GM23338 (cell line): ENCODE measurements around the gene GTPBP1. TPM values are rescaled to one million over a fixed set of nuclear protein-coding genes. Genes with fewer than 3 reads are reported as not detected.

Experiments used
- ATAC-seq: fragments of 200-7000 bp; cut with Tn5 transposase; 3 replicates; pipeline ENCODE4 v1.9.1; 2020
- DNase-seq: peaks from one replicate; pipeline ENCODE4 v3.0.0-alpha.2; 2015; ENCODE audit warnings: low spot score
- H2AFZ ChIP-seq: fragments of 200-600 bp; sonication (generic); 2 replicates; pipeline ENCODE4 v1.8.0; 2016; ENCODE audit warnings: antibody characterized with exemption, mild to moderate bottlenecking, moderate library complexity
- H3F3A ChIP-seq: fragments of 200-600 bp; sonication (generic); replicated peaks from 2 replicates; pipeline ENCODE4 v1.8.0; 2017; ENCODE audit warnings: antibody characterized with exemption, mixed run types, low read depth
- H3K27ac ChIP-seq: fragments of 200-600 bp; sonication (generic); 2 replicates; pipeline ENCODE4 v1.6.1; 2016; ENCODE audit warnings: low read depth
- H3K27me3 ChIP-seq: fragments of 200-600 bp; sonication (generic); 2 replicates; pipeline ENCODE4 v1.8.0; 2016; ENCODE audit warnings: mild to moderate bottlenecking, mixed run types, moderate library complexity; ENCODE audit not compliant: insufficient read depth
- H3K36me3 ChIP-seq: fragments of 200-600 bp; sonication (generic); 2 replicates; pipeline ENCODE4 v1.8.0; 2016; ENCODE audit warnings: mild to moderate bottlenecking; ENCODE audit not compliant: insufficient read depth
- H3K4me1 ChIP-seq: fragments of 200-600 bp; sonication (generic); 2 replicates; pipeline ENCODE4 v1.8.0; 2016; ENCODE audit warnings: mild to moderate bottlenecking, moderate library complexity; ENCODE audit not compliant: insufficient read depth
- H3K4me2 ChIP-seq: fragments of 200-600 bp; sonication (generic); 2 replicates; pipeline ENCODE4 v1.7.1; 2017; ENCODE audit warnings: mixed run types
- H3K4me3 ChIP-seq: fragments of 200-600 bp; sonication (generic); 2 replicates; pipeline ENCODE4 v1.6.1; 2016; ENCODE audit warnings: mixed run types
- H3K79me2 ChIP-seq: fragments of 200-600 bp; sonication (generic); replicated peaks from 2 replicates; pipeline ENCODE4 v1.8.0; 2017; ENCODE audit warnings: mild to moderate bottlenecking; ENCODE audit not compliant: insufficient read depth
- H3K9me2 ChIP-seq: fragments of 200-600 bp; sonication (generic); 2 replicates; pipeline ENCODE4 v1.8.0; 2017; ENCODE audit not compliant: insufficient read depth
- H4K20me1 ChIP-seq: fragments of 200-600 bp; sonication (generic); replicated peaks from 2 replicates; pipeline ENCODE4 v1.8.0; 2017; ENCODE audit warnings: mild to moderate bottlenecking; ENCODE audit not compliant: insufficient read depth
- H3K27ac Mint-ChIP-seq: 2 replicates; pipeline ENCODE4 v1.8.0; 2020; ENCODE audit warnings: inconsistent platforms, mild to moderate bottlenecking, moderate library complexity, mixed read lengths
- H3K27me3 Mint-ChIP-seq: 3 replicates; pipeline ENCODE4 v1.8.0; 2022; ENCODE audit warnings: low read depth, mild to moderate bottlenecking, moderate library complexity, mixed read lengths, inconsistent platforms; ENCODE audit not compliant: insufficient read depth, poor library complexity
- H3K36me3 Mint-ChIP-seq: 3 replicates; pipeline ENCODE4 v1.8.0; 2021; ENCODE audit warnings: low read depth, mild to moderate bottlenecking, inconsistent platforms, moderate library complexity, mixed read lengths
- H3K4me1 Mint-ChIP-seq: 3 replicates; pipeline ENCODE4 v1.8.0; 2020; ENCODE audit warnings: mild to moderate bottlenecking, inconsistent platforms, mixed read lengths
- H3K4me3 Mint-ChIP-seq: 3 replicates; pipeline ENCODE4 v1.8.0; 2021; ENCODE audit warnings: moderate library complexity, mild to moderate bottlenecking, inconsistent platforms, mixed read lengths
- H3K9me3 Mint-ChIP-seq: 3 replicates; pipeline ENCODE4 v1.8.0; 2020; ENCODE audit warnings: moderate library complexity, mild to moderate bottlenecking, inconsistent platforms, mixed read lengths
- CREB1 ChIP-seq: fragments of 250-450 bp; sonication (Bioruptor Pico); IDR thresholded peaks from 2 replicates; pipeline ENCODE4 v1.5.0; 2020; ENCODE audit warnings: low read depth, mild to moderate bottlenecking, moderate library complexity
- EZH2 ChIP-seq: fragments of 200-600 bp; sonication (generic); IDR thresholded peaks from one replicate; pipeline ENCODE4 v1.8.0; 2017; ENCODE audit warnings: antibody characterized with exemption, mild to moderate bottlenecking, low read depth; ENCODE audit not compliant: unreplicated experiment
- EZH2phosphoT487 ChIP-seq: fragments of 200-600 bp; sonication (generic); IDR thresholded peaks from one replicate; pipeline ENCODE4 v1.8.1; 2018; ENCODE audit warnings: antibody characterized with exemption; ENCODE audit not compliant: unreplicated experiment
- POLR2AphosphoS5 ChIP-seq: IDR thresholded peaks from 2 replicates; pipeline ENCODE4 v1.6.1; 2016; ENCODE audit warnings: antibody characterized with exemption, low read depth
- polyA plus RNA-seq: library from polyadenylated mRNA; unstranded; fragments of >200 nt; fragmentation: Nextera tagmentation; extraction: Ambion mirVana; gene quantifications from 2 replicates; pipeline ENCODE4 v1.2.1, GENCODE V29; 2016
- total RNA-seq: library from RNA; depleted of rRNA; stranded (reverse); fragments of >200 nt; shearing (Covaris generic); gene quantifications from 2 replicates; pipeline ENCODE4 v1.2.3, GENCODE V29; 2014
- TF ChIP-seq, protein P1 (sequence below): IDR thresholded peaks from one replicate; pipeline ENCODE4 v1.6.1; 2018; ENCODE audit warnings: antibody characterized with exemption; ENCODE audit not compliant: unreplicated experiment

GTPBP1 gene
- total and polyA plus RNA-seq, 2 experiments from 2014 or later, result 27.2 to 88.4 TPM

DNA sequence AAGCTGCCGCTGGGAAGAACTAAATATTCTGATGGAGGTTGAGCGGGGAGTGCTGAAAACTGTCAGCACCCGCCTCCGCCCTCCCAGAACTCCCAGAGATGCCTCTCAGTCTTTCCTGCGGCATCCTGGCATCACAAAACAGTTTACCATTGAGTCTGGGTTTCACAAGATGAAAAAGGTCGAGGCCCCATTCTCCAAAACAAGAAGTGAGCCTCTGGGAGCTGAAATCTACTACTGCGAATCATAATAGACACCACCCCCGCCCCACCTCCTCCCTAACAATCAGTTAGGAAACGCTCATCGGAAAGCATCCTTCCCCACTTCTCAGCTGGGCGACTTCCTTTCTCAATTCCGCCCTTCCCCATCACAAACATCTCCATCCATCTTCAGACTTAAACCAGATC, 49.0 kb downstream of the GTPBP1 start (continued):
- TF ChIP-seq, protein P1, sequence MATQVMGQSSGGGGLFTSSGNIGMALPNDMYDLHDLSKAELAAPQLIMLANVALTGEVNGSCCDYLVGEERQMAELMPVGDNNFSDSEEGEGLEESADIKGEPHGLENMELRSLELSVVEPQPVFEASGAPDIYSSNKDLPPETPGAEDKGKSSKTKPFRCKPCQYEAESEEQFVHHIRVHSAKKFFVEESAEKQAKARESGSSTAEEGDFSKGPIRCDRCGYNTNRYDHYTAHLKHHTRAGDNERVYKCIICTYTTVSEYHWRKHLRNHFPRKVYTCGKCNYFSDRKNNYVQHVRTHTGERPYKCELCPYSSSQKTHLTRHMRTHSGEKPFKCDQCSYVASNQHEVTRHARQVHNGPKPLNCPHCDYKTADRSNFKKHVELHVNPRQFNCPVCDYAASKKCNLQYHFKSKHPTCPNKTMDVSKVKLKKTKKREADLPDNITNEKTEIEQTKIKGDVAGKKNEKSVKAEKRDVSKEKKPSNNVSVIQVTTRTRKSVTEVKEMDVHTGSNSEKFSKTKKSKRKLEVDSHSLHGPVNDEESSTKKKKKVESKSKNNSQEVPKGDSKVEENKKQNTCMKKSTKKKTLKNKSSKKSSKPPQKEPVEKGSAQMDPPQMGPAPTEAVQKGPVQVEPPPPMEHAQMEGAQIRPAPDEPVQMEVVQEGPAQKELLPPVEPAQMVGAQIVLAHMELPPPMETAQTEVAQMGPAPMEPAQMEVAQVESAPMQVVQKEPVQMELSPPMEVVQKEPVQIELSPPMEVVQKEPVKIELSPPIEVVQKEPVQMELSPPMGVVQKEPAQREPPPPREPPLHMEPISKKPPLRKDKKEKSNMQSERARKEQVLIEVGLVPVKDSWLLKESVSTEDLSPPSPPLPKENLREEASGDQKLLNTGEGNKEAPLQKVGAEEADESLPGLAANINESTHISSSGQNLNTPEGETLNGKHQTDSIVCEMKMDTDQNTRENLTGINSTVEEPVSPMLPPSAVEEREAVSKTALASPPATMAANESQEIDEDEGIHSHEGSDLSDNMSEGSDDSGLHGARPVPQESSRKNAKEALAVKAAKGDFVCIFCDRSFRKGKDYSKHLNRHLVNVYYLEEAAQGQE, result no peak

DNA sequence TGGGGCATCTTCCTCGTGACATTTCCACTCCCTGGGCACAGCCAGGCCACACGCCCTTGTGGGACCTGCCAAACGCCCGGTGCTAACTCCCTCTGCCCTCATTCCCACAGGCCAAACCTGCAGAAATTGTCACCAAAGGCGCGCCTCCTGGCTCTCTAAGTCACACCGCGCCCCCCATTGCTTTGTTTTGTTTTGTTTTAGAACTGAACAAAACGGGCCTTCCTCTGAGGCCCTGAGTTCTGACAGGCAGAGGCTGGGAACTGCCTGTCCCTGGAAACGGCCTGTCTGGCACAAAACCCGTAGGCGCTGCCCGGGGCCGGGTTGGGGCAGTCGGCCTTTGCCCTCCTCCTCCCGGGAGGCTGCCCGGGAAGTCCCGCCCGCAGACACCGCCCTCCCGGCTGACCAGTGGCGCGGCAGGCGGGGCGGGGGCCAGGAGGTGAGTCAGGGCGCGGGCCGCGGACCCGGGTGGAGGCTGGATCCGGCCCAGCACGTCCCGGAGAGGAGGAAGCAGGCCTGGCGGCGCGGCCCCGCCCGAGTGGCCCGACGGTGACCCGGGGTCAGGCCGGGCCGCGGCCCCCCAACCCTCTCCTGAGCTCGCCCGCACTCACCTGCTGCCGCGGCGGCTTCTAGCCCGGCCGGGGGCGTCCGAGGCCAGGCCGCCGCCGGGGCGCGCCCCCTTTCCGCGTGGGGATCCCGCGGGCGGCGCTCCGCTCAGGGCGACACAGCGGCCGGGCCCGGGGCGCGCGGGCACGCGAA, 49.6 kb downstream of the GTPBP1 start:
- ATAC-seq (peak; percentile 46), DNase-seq (peak; percentile 66)
- Histone ChIP-seq H3K27me3 (peaks cover 14% of the 10 kb centered on the region; the same call in 1 of the 2 replicates), H3F3A (peaks cover 3% of the 10 kb centered on the region; the same call in 1 of the 2 replicates), H4K20me1 (no peaks in the 10 kb centered on the region), H3K9me2 (no peaks in the 10 kb centered on the region), H3K4me1 (peaks cover 21% of the 10 kb centered on the region; the same call in 1 of the 2 replicates), H3K79me2 (no peaks in the 10 kb centered on the region), H3K36me3 (no peaks in the 10 kb centered on the region), H3K4me2 (peak overlapping the region; percentile 99), H2AFZ (peak overlapping the region; percentile 87), H3K4me3 (peak overlapping the region; percentile 77), H3K27ac (no peak overlapping the region)
- H3K9me3 Mint-ChIP-seq, result no peaks in the 10 kb centered on the region; the same call in 2 of the 3 replicates
- peak overlapping the region; percentile 71 for H3K4me3 Mint-ChIP-seq
- TF ChIP-seq EZH2 (peak; percentile 44), POLR2AphosphoS5 (no peak)
- peaks cover 15% of the 10 kb centered on the region for H3K27me3 Mint-ChIP-seq
- no peak overlapping the region for H3K27ac Mint-ChIP-seq
- H3K36me3 Mint-ChIP-seq, result no peaks in the 10 kb centered on the region; the same call in 2 of the 3 replicates
- H3K4me1 Mint-ChIP-seq, result peaks cover 18% of the 10 kb centered on the region

DNA sequence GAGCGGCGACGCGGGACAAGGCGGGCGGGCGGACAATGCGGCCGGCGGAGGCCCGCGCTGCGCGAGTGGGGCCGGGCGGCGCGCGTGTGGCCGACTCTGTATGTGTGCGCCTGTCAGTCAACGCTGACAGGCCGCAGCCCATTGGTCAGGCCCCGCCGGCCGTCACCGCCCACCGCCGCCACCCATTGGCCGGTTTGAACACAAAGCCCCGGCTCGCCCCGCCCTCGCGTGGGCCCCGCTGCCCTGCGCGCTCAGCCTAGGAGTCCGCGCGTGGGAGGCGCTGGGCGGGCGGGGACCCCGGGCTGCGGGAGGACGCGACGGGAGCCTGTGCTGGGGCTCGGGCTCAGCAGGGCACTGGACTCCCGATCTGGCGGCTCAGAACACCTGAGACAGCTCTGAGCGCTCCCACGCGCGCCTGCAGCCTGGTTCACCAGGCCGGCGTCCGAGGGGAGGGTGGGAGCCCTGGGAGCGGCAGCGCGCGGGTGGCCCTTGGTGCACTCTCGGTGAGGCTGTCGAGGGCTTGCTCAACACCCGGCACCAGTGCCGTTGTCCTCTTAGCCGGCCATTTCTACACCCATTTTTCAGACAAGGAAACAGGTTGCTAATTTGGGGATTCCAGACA, 50.3 kb downstream of the GTPBP1 start, which contains the start of gene SUN2:
Gene SUN2, minus strand, starts transcription at position 88 of the 622 bp plus-strand sequence. CDS start 3,370 bp downstream, outside the sequence.
- Mint-ChIP-seq H3K27me3 (peaks cover 17% of the 10 kb centered on the region), H3K9me3 (no peaks in the 10 kb centered on the region; the same call in 2 of the 3 replicates), H3K27ac (no peak within 1 kb of the TSS; the same call in 1 of the 2 replicates), H3K4me1 (peaks cover 18% of the 10 kb centered on the region), H3K36me3 (no peaks in the 10 kb centered on the region; the same call in 2 of the 3 replicates), H3K4me3 (peak within 1 kb of the TSS; percentile 71)
- peak within 1 kb of the TSS; percentile 77 for H3K4me3 ChIP-seq
- DNase-seq (peak; percentile 76), ATAC-seq (peak; percentile 67)
- H2AFZ ChIP-seq, result peak within 1 kb of the TSS; percentile 87
- TF ChIP-seq POLR2AphosphoS5 (peak; percentile 68), EZH2phosphoT487 (no peak), CREB1 (CRISPR knock-in tag) (peak; percentile 61)
- no peaks in the 10 kb centered on the region for H3K79me2 ChIP-seq
- peaks cover 3% of the 10 kb centered on the region; the same call in 1 of the 2 replicates for H3F3A ChIP-seq
- no peaks in the 10 kb centered on the region for H3K36me3 ChIP-seq
- H4K20me1 ChIP-seq, result no peaks in the 10 kb centered on the region
- peaks cover 14% of the 10 kb centered on the region; the same call in 1 of the 2 replicates for H3K27me3 ChIP-seq
- H3K4me1 ChIP-seq, result peaks cover 21% of the 10 kb centered on the region; the same call in 1 of the 2 replicates
- no peak within 1 kb of the TSS for H3K27ac ChIP-seq
- peak within 1 kb of the TSS; percentile 99 for H3K4me2 ChIP-seq
- no peaks in the 10 kb centered on the region for H3K9me2 ChIP-seq
